GM23338 (cell line): Measurements from ENCODE around the gene MCTP1. TPM values are rescaled to one million over a fixed set of nuclear protein-coding genes. Genes with fewer than 3 reads are reported as not detected.

Experiments
- ATAC-seq: fragments of 200-7000 bp; cut with Tn5 transposase; 3 replicates; pipeline ENCODE4 v1.9.1; 2020
- DNase-seq: peaks from one replicate; pipeline ENCODE4 v3.0.0-alpha.2; 2015; ENCODE audit warnings: low spot score
- H2AFZ ChIP-seq: fragments of 200-600 bp; sonication (generic); 2 replicates; pipeline ENCODE4 v1.8.0; 2016; ENCODE audit warnings: antibody characterized with exemption, mild to moderate bottlenecking, moderate library complexity
- H3F3A ChIP-seq: fragments of 200-600 bp; sonication (generic); replicated peaks from 2 replicates; pipeline ENCODE4 v1.8.0; 2017; ENCODE audit warnings: antibody characterized with exemption, mixed run types, low read depth
- H3K27ac ChIP-seq: fragments of 200-600 bp; sonication (generic); 2 replicates; pipeline ENCODE4 v1.6.1; 2016; ENCODE audit warnings: low read depth
- H3K27me3 ChIP-seq: fragments of 200-600 bp; sonication (generic); 2 replicates; pipeline ENCODE4 v1.8.0; 2016; ENCODE audit warnings: mild to moderate bottlenecking, mixed run types, moderate library complexity; ENCODE audit not compliant: insufficient read depth
- H3K36me3 ChIP-seq: fragments of 200-600 bp; sonication (generic); 2 replicates; pipeline ENCODE4 v1.8.0; 2016; ENCODE audit warnings: mild to moderate bottlenecking; ENCODE audit not compliant: insufficient read depth
- H3K4me1 ChIP-seq: fragments of 200-600 bp; sonication (generic); 2 replicates; pipeline ENCODE4 v1.8.0; 2016; ENCODE audit warnings: mild to moderate bottlenecking, moderate library complexity; ENCODE audit not compliant: insufficient read depth
- H3K4me2 ChIP-seq: fragments of 200-600 bp; sonication (generic); 2 replicates; pipeline ENCODE4 v1.7.1; 2017; ENCODE audit warnings: mixed run types
- H3K4me3 ChIP-seq: fragments of 200-600 bp; sonication (generic); 2 replicates; pipeline ENCODE4 v1.6.1; 2016; ENCODE audit warnings: mixed run types
- H3K79me2 ChIP-seq: fragments of 200-600 bp; sonication (generic); replicated peaks from 2 replicates; pipeline ENCODE4 v1.8.0; 2017; ENCODE audit warnings: mild to moderate bottlenecking; ENCODE audit not compliant: insufficient read depth
- H3K9me2 ChIP-seq: fragments of 200-600 bp; sonication (generic); 2 replicates; pipeline ENCODE4 v1.8.0; 2017; ENCODE audit not compliant: insufficient read depth
- H4K20me1 ChIP-seq: fragments of 200-600 bp; sonication (generic); replicated peaks from 2 replicates; pipeline ENCODE4 v1.8.0; 2017; ENCODE audit warnings: mild to moderate bottlenecking; ENCODE audit not compliant: insufficient read depth
- H3K27ac Mint-ChIP-seq: 2 replicates; pipeline ENCODE4 v1.8.0; 2020; ENCODE audit warnings: inconsistent platforms, mild to moderate bottlenecking, moderate library complexity, mixed read lengths
- H3K27me3 Mint-ChIP-seq: 3 replicates; pipeline ENCODE4 v1.8.0; 2022; ENCODE audit warnings: low read depth, mild to moderate bottlenecking, moderate library complexity, mixed read lengths, inconsistent platforms; ENCODE audit not compliant: insufficient read depth, poor library complexity
- H3K36me3 Mint-ChIP-seq: 3 replicates; pipeline ENCODE4 v1.8.0; 2021; ENCODE audit warnings: low read depth, mild to moderate bottlenecking, inconsistent platforms, moderate library complexity, mixed read lengths
- H3K4me1 Mint-ChIP-seq: 3 replicates; pipeline ENCODE4 v1.8.0; 2020; ENCODE audit warnings: mild to moderate bottlenecking, inconsistent platforms, mixed read lengths
- H3K4me3 Mint-ChIP-seq: 3 replicates; pipeline ENCODE4 v1.8.0; 2021; ENCODE audit warnings: moderate library complexity, mild to moderate bottlenecking, inconsistent platforms, mixed read lengths
- H3K9me3 Mint-ChIP-seq: 3 replicates; pipeline ENCODE4 v1.8.0; 2020; ENCODE audit warnings: moderate library complexity, mild to moderate bottlenecking, inconsistent platforms, mixed read lengths
- CTCF ChIP-seq, 2 experiments: fragments of 200-600 bp in 1 of 2; sonication (generic) in 1 of 2; conservative IDR thresholded peaks; 2 replicates each; pipeline versions ENCODE4 v1.5.1 to v1.6.1; 2016 to 2017; ENCODE audit warnings: antibody characterized with exemption in 2 of 2, low read depth in 2 of 2, mild to moderate bottlenecking in 2 of 2, moderate library complexity in 1 of 2
- ETS1 ChIP-seq: IDR thresholded peaks from 2 replicates; pipeline ENCODE4 v1.6.1; 2016; ENCODE audit warnings: antibody characterized with exemption
- EZH2 ChIP-seq: fragments of 200-600 bp; sonication (generic); IDR thresholded peaks from one replicate; pipeline ENCODE4 v1.8.0; 2017; ENCODE audit warnings: antibody characterized with exemption, mild to moderate bottlenecking, low read depth; ENCODE audit not compliant: unreplicated experiment
- EZH2phosphoT487 ChIP-seq: fragments of 200-600 bp; sonication (generic); IDR thresholded peaks from one replicate; pipeline ENCODE4 v1.8.1; 2018; ENCODE audit warnings: antibody characterized with exemption; ENCODE audit not compliant: unreplicated experiment
- REST ChIP-seq: IDR thresholded peaks from one replicate; pipeline ENCODE4 v1.6.1; 2018; ENCODE audit warnings: antibody characterized with exemption; ENCODE audit not compliant: unreplicated experiment
- ZNF114 ChIP-seq: fragments of 250-450 bp; sonication (Bioruptor Pico); IDR thresholded peaks from 2 replicates; pipeline ENCODE4 v1.5.0; 2020; ENCODE audit warnings: mild to moderate bottlenecking, moderate library complexity
- ZNF331 ChIP-seq: fragments of 250-450 bp; sonication (Bioruptor Pico); IDR thresholded peaks from 2 replicates; pipeline ENCODE4 v1.5.0; 2020; ENCODE audit warnings: low read depth, mild to moderate bottlenecking, moderate library complexity
- polyA plus RNA-seq: library from polyadenylated mRNA; unstranded; fragments of >200 nt; fragmentation: Nextera tagmentation; extraction: Ambion mirVana; gene quantifications from 2 replicates; pipeline ENCODE4 v1.2.1, GENCODE V29; 2016
- total RNA-seq: library from RNA; depleted of rRNA; stranded (reverse); fragments of >200 nt; shearing (Covaris generic); gene quantifications from 2 replicates; pipeline ENCODE4 v1.2.3, GENCODE V29; 2014

The MCTP1 gene
- total and polyA plus RNA-seq, 2 experiments from 2014 or later, result 3.7 to 4.2 TPM

GRCh38 chr5:95162231-95162992, 122.5 kb downstream of the MCTP1 start (continued):
- no peak for TF ChIP-seq ETS1
- no peak for TF ChIP-seq CTCF (conservative IDR thresholded peaks at IDR 0.05; ENCODE audit: low read depth in 2 of 2)
- TF ChIP-seq ZNF114, result no peak
- TF ChIP-seq EZH2phosphoT487, result no peak

GRCh38 chr5:95159603-95160002, 125.3 kb downstream of the MCTP1 start:
- no peaks in the 10 kb centered on the region for H3F3A ChIP-seq
- no peak overlapping the region for H3K27ac ChIP-seq
- no peaks in the 10 kb centered on the region for H3K79me2 ChIP-seq
- H3K27me3 ChIP-seq, result no peaks in the 10 kb centered on the region
- H3K9me2 ChIP-seq, result peaks cover 8% of the 10 kb centered on the region; the same call in 1 of the 2 replicates
- no peaks in the 10 kb centered on the region for H3K4me1 ChIP-seq
- no peak overlapping the region for H2AFZ ChIP-seq
- Mint-ChIP-seq H3K36me3 (no peaks in the 10 kb centered on the region), H3K4me3 (no peak overlapping the region), H3K4me1 (peaks cover 6% of the 10 kb centered on the region; the same call in 2 of the 3 replicates), H3K27me3 (no peaks in the 10 kb centered on the region), H3K9me3 (no peaks in the 10 kb centered on the region), H3K27ac (no peak overlapping the region)
- no peak overlapping the region for H3K4me2 ChIP-seq
- no peak for TF ChIP-seq ZNF331 (CRISPR knock-in tag)
- no peak for TF ChIP-seq EZH2
- no peak for TF ChIP-seq CTCF (conservative IDR thresholded peaks at IDR 0.05; ENCODE audit: low read depth in 2 of 2)
- TF ChIP-seq REST, result no peak
- no peaks in the 10 kb centered on the region for H4K20me1 ChIP-seq
- H3K36me3 ChIP-seq, result no peaks in the 10 kb centered on the region
- ATAC-seq, result no peak
- H3K4me3 ChIP-seq, result no peak overlapping the region
- DNase-seq, result no peak
